Subcutaneous abdominal adipose tissue (tissue), 5 donors: Measurements from ENCODE around the gene CCDC30.

Source experiments
- H3K27ac ChIP-seq: one replicate; pipeline ENCODE4 v1.7.0; 2013; ENCODE audit warnings: low read depth, mild to moderate bottlenecking, inconsistent platforms, low read length, moderate library complexity
- H3K27me3 ChIP-seq, 5 donors: one replicate each; pipeline ENCODE4 v1.7.0; 2013; ENCODE audit warnings: low read length in 5 of 5, inconsistent platforms in 1 of 5; ENCODE audit not compliant: control insufficient read depth in 5 of 5, insufficient read depth in 4 of 5
- H3K36me3 ChIP-seq, 5 donors: one replicate each; pipeline ENCODE4 v1.7.0; 2013; ENCODE audit warnings: low read length in 5 of 5; ENCODE audit not compliant: control insufficient read depth in 5 of 5, insufficient read depth in 5 of 5
- H3K4me1 ChIP-seq, 5 donors: one replicate each; pipeline ENCODE4 v1.7.0; 2013; ENCODE audit warnings: low read length in 5 of 5, mild to moderate bottlenecking in 3 of 5, moderate library complexity in 1 of 5; ENCODE audit not compliant: control insufficient read depth in 5 of 5, insufficient read depth in 5 of 5
- H3K4me3 ChIP-seq, 5 donors: one replicate each; pipeline ENCODE4 v1.7.0; 2013; ENCODE audit warnings: low read length in 5 of 5, low read depth in 1 of 5
- H3K9ac ChIP-seq, 5 donors: one replicate each; pipeline ENCODE4 v1.7.0; 2013; ENCODE audit warnings: low read length in 5 of 5, mild to moderate bottlenecking in 4 of 5, moderate library complexity in 3 of 5
- H3K9me3 ChIP-seq, 5 donors: one replicate each; pipeline ENCODE4 v1.7.0; 2013; ENCODE audit warnings: low read length in 5 of 5; ENCODE audit not compliant: control insufficient read depth in 5 of 5
- donor health status: healthy.
- donor health status: healthy.
- donor health status: healthy.
- donor health status: healthy.
- donor health status: healthy.

Gene CCDC30

GRCh38 chr1:42551590-42551989 lies 88.5 kb downstream of the CCDC30 start:
- H3K4me3 ChIP-seq = no peak overlapping the region
- no peaks in the 10 kb centered on the region for H3K4me1 ChIP-seq
- peaks cover 0 to 4% (median 0%) of the 10 kb centered on the region in 5 donors for H3K36me3 ChIP-seq
- H3K27ac ChIP-seq = no peak overlapping the region
- no peak overlapping the region for H3K9ac ChIP-seq
- no peaks in the 10 kb centered on the region for H3K9me3 ChIP-seq
- H3K27me3 ChIP-seq = no peaks in the 10 kb centered on the region

DNA sequence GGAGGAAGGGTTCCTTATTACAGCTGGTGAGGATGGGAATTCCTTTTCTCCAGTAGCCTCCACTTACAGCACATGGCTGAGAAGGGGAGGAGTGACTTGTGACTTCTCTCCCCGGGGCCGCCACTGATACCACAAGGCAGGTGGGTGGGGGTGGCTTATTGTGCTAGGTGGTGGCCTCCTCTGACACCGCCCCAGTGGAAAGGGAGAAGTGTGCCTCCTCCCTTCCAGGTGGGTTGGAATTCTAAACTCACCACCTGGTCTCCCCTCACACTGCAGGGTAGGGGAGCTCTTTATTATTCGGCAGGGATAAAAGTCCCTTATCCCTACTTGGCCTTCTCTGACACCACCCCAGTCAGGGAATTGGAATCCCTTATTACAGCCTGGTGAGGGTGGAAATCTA lies 89.5 kb downstream of the CCDC30 start:
- peaks cover 0 to 4% (median 0%) of the 10 kb centered on the region in 5 donors for H3K36me3 ChIP-seq
- no peaks in the 10 kb centered on the region for H3K9me3 ChIP-seq
- no peak overlapping the region for H3K27ac ChIP-seq
- no peaks in the 10 kb centered on the region for H3K27me3 ChIP-seq
- no peak overlapping the region for H3K4me3 ChIP-seq
- H3K9ac ChIP-seq = no peak overlapping the region
- no peaks in the 10 kb centered on the region for H3K4me1 ChIP-seq

DNA sequence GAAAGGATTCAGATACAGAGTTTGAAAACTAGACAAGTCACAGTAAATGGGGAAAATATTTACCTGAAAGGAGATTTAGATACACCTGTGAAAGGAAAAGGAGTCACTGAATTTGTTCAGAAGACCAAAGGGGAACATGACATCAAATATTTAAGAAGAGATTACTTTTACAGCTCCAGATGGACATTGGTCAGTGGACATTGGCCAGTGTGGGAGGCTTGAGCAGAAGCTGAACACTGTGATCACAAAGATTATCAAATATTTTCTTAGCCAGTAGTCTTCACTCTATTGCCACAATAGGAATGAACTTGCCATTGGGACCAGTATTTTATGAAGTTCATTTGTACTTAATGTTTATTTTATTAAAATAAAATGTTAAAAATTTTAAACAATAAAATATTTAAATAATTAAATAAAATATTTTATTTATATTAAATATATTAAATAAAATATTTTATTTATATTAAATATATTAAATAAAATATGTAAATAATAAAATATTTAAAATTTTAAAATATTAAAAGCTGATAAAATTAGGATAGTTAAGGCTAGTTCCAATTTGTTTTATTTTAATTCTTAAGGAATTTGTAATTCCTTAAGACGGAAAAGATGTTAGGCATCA lies 94.3 kb downstream of the CCDC30 start:
- Histone ChIP-seq H3K36me3 (no peaks in the 10 kb centered on the region), H3K9me3 (no peaks in the 10 kb centered on the region), H3K27me3 (no peaks in the 10 kb centered on the region), H3K4me1 (no peaks in the 10 kb centered on the region), H3K27ac (no peak overlapping the region), H3K4me3 (no peak overlapping the region), H3K9ac (no peak overlapping the region)

GRCh38 chr1:42567038-42567437 lies 104.0 kb downstream of the CCDC30 start:
- H3K4me3 ChIP-seq = no peak overlapping the region
- H3K36me3 ChIP-seq = peaks cover 0 to 2% (median 0%) of the 10 kb centered on the region in 5 donors
- no peaks in the 10 kb centered on the region for H3K9me3 ChIP-seq
- H3K27ac ChIP-seq = no peak overlapping the region
- no peak overlapping the region for H3K9ac ChIP-seq
- no peaks in the 10 kb centered on the region for H3K27me3 ChIP-seq
- H3K4me1 ChIP-seq = no peaks in the 10 kb centered on the region

DNA sequence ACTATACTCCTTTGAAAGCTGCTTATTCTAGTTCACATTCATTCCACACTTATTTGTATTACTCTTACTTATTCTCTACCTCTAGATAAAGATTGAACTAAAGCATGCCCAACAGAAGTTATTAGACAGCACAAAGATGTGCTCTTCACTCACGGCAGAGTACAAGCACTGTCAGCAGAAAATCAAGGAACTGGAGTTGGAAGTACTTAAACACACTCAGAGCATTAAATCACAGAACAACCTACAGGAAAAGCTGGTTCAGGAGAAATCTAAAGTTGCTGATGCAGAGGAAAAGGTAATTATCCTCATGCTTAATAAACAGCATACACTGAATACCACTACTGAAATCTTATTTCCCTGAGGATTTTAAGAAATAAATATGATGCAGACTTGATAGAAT lies 113.8 kb downstream of the CCDC30 start:
- Histone ChIP-seq H3K36me3 (no peaks in the 10 kb centered on the region), H3K4me3 (no peak overlapping the region), H3K4me1 (no peaks in the 10 kb centered on the region), H3K9me3 (no peaks in the 10 kb centered on the region), H3K9ac (no peak overlapping the region), H3K27ac (no peak overlapping the region), H3K27me3 (no peaks in the 10 kb centered on the region)

GRCh38 chr1:42586016-42586415 lies 122.9 kb downstream of the CCDC30 start:
- peaks cover 0 to 18% (median 3%) of the 10 kb centered on the region in 5 donors for H3K36me3 ChIP-seq
- H3K27me3 ChIP-seq = no peaks in the 10 kb centered on the region
- H3K9me3 ChIP-seq = peaks cover 0 to 6% (median 3%) of the 10 kb centered on the region in 5 donors
- H3K4me3 ChIP-seq = no peak overlapping the region
- no peak overlapping the region for H3K27ac ChIP-seq
- no peaks in the 10 kb centered on the region for H3K4me1 ChIP-seq
- H3K9ac ChIP-seq = no peak overlapping the region

- Histone ChIP-seq H3K27ac (no peak overlapping the region), H3K27me3 (no peaks in the 10 kb centered on the region), H3K4me3 (no peak overlapping the region), H3K36me3 (peaks cover 0 to 21% (median 5%) of the 10 kb centered on the region in 5 donors), H3K9ac (no peak overlapping the region), H3K4me1 (no peaks in the 10 kb centered on the region), H3K9me3 (peaks cover 0 to 6% (median 3%) of the 10 kb centered on the region in 5 donors)
Measured at GRCh38 chr1:42587753-42588152, 124.7 kb downstream of the CCDC30 start.

GRCh38 chr1:42592811-42593210 lies 129.7 kb downstream of the CCDC30 start:
- H3K4me3 ChIP-seq = no peak overlapping the region
- no peaks in the 10 kb centered on the region for H3K27me3 ChIP-seq
- H3K9ac ChIP-seq = no peak overlapping the region
- peaks cover 0 to 17% (median 5%) of the 10 kb centered on the region in 5 donors for H3K36me3 ChIP-seq
- H3K4me1 ChIP-seq = no peaks in the 10 kb centered on the region
- H3K27ac ChIP-seq = no peak overlapping the region
- peaks cover 0 to 2% (median 0%) of the 10 kb centered on the region in 5 donors for H3K9me3 ChIP-seq

- Histone ChIP-seq H3K4me1 (no peaks in the 10 kb centered on the region), H3K36me3 (peaks cover 0 to 17% (median 5%) of the 10 kb centered on the region in 5 donors), H3K9me3 (no peaks in the 10 kb centered on the region), H3K27ac (no peak overlapping the region), H3K9ac (no peak overlapping the region), H3K4me3 (no peak overlapping the region), H3K27me3 (no peaks in the 10 kb centered on the region)
Measured at GRCh38 chr1:42593486-42594100, 130.5 kb downstream of the CCDC30 start.

GRCh38 chr1:42601472-42601871 lies 138.4 kb downstream of the CCDC30 start:
- Histone ChIP-seq H3K4me1 (no peaks in the 10 kb centered on the region), H3K27ac (no peak overlapping the region), H3K36me3 (no peaks in the 10 kb centered on the region), H3K9ac (no peak overlapping the region), H3K4me3 (no peak overlapping the region), H3K27me3 (no peaks in the 10 kb centered on the region), H3K9me3 (peaks cover 0 to 3% (median 0%) of the 10 kb centered on the region in 5 donors)
